Melanocyte of skin (primary cell): ENCODE results near the gene KIT. TPM values are rescaled to one million over a fixed set of nuclear protein-coding genes. Genes with fewer than 3 reads are reported as not detected.

Experiments used
- total RNA-seq, 2 donors: library from RNA; depleted of rRNA; stranded (reverse); fragments of >200 nt; gene quantifications; 2 replicates each; pipeline ENCODE4 v1.2.3, GENCODE V29; 2012

KIT gene
- total RNA-seq: 10 to 100 TPM; 44.0 to 50.6 TPM

GRCh38 chr4:54657551-54658251, at the start of gene KIT:
KIT (plus strand) TSS chr4:54657957; CDS start chr4:54658015, 58 bp downstream.

